Activated CD4-positive, alpha-beta T cell treated with anti-CD3 and anti-CD28 coated beads for 4 hours (primary cell): Measurements from ENCODE around the gene WAS.

Source experiments
- DNase-seq, 2 donors: peaks; one replicate each; pipeline ENCODE4 v3.0.0-alpha.2; 2020

WAS gene

GRCh38 chrX:48714573-48714972, 31.0 kb downstream of the WAS start:
- DNase-seq, result no peak

GRCh38 chrX:48715072-48715471, 31.5 kb downstream of the WAS start:
- no peak for DNase-seq

GRCh38 chrX:48715876-48716502, 32.4 kb downstream of the WAS start:
- DNase-seq, result no peak

- DNase-seq, result no peak
These were observed 36.4 kb downstream of the WAS start for GRCh38 chrX:48719958-48720357.

- no peak for DNase-seq
These were observed 37.1 kb downstream of the WAS start for GRCh38 chrX:48720577-48721250.

GRCh38 chrX:48721916-48722315, 38.3 kb downstream of the WAS start:
- DNase-seq, result no peak

GRCh38 chrX:48726596-48726995, 43.0 kb downstream of the WAS start:
- DNase-seq, result no peak

GRCh38 chrX:48728653-48729052, 45.1 kb downstream of the WAS start:
- DNase-seq, result no peak

- no peak for DNase-seq
These were observed 52.7 kb downstream of the WAS start for GRCh38 chrX:48736303-48736702.

GRCh38 chrX:48736878-48737212, 53.2 kb downstream of the WAS start:
- DNase-seq, result no peak

- DNase-seq, result peak; percentile 83 to 85
These were observed 53.8 kb downstream of the WAS start for GRCh38 chrX:48737213-48737938.

GRCh38 chrX:48737940-48738339, 54.3 kb downstream of the WAS start:
- DNase-seq, result no peak
